MM.1S (cell line): Measurements from ENCODE around the gene A3GALT2.

Experiments used
- DNase-seq: peaks from one replicate; pipeline ENCODE4 v3.0.0-alpha.2; 2015
- H2AFZ ChIP-seq: fragments of 300-600 bp; sonication (generic); 2 replicates; pipeline ENCODE4 v1.6.0; 2016; ENCODE audit warnings: antibody characterized with exemption, low read length
- H3F3A ChIP-seq: fragments of 300-600 bp; sonication (generic); 2 replicates; pipeline ENCODE4 v1.6.1; 2016; ENCODE audit warnings: mild to moderate bottlenecking, antibody characterized with exemption, low read length, moderate library complexity, mixed read lengths; ENCODE audit not compliant: insufficient read depth
- H3K27ac ChIP-seq: fragments of 300-600 bp; sonication (generic); 2 replicates; pipeline ENCODE4 v1.5.1; 2016; ENCODE audit warnings: mild to moderate bottlenecking, low read length
- H3K27me3 ChIP-seq: fragments of 300-600 bp; sonication (generic); replicated peaks from 2 replicates; pipeline ENCODE4 v1.6.0; 2016; ENCODE audit warnings: low read length; ENCODE audit not compliant: insufficient read depth
- H3K36me3 ChIP-seq: fragments of 300-600 bp; sonication (generic); replicated peaks from 2 replicates; pipeline ENCODE4 v1.6.1; 2016; ENCODE audit warnings: mild to moderate bottlenecking, low read length, mixed read lengths; ENCODE audit not compliant: insufficient read depth
- H3K4me1 ChIP-seq: fragments of 300-600 bp; sonication (generic); 2 replicates; pipeline ENCODE4 v1.6.1; 2016; ENCODE audit warnings: low read length, mixed read lengths
- H3K4me2 ChIP-seq: fragments of 300-600 bp; sonication (generic); 2 replicates; pipeline ENCODE4 v1.6.0; 2016; ENCODE audit warnings: low read depth, low read length
- H3K4me3 ChIP-seq: fragments of 300-600 bp; sonication (generic); 2 replicates; pipeline ENCODE4 v1.5.1; 2016; ENCODE audit warnings: low read length, mixed read lengths
- H3K79me2 ChIP-seq: fragments of 300-600 bp; sonication (generic); 2 replicates; pipeline ENCODE4 v1.6.1; 2016; ENCODE audit warnings: mixed run types, low read length, mixed read lengths
- H3K9ac ChIP-seq: fragments of 300-600 bp; sonication (generic); 2 replicates; pipeline ENCODE4 v1.6.1; 2016; ENCODE audit warnings: low read length, mixed read lengths
- H3K9me2 ChIP-seq: fragments of 300-600 bp; sonication (generic); replicated peaks from 2 replicates; pipeline ENCODE4 v1.6.1; 2016; ENCODE audit warnings: mild to moderate bottlenecking, low read length, mixed read lengths; ENCODE audit not compliant: insufficient read depth
- H3K9me3 ChIP-seq: fragments of 300-600 bp; sonication (generic); replicated peaks from 2 replicates; pipeline ENCODE4 v1.6.1; 2016; ENCODE audit warnings: mild to moderate bottlenecking, low read length, mixed read lengths; ENCODE audit not compliant: insufficient read depth
- H4K20me1 ChIP-seq: fragments of 300-600 bp; sonication (generic); 2 replicates; pipeline ENCODE4 v1.6.1; 2016; ENCODE audit warnings: mild to moderate bottlenecking, low read length, moderate library complexity, mixed read lengths; ENCODE audit not compliant: insufficient read depth
- CTCF ChIP-seq: fragments of 300-600 bp; sonication (generic); IDR thresholded peaks from 2 replicates; pipeline ENCODE4 v1.5.1; 2016; ENCODE audit warnings: antibody characterized with exemption, low read length, mixed read lengths
- EZH2 ChIP-seq: fragments of 300-600 bp; sonication (generic); optimal IDR thresholded peaks from 2 replicates; pipeline ENCODE3; 2017; ENCODE audit warnings: low read depth, mild to moderate bottlenecking, antibody characterized with exemption, low read length, mixed read lengths
- EZH2phosphoT487 ChIP-seq: fragments of 300-600 bp; sonication (generic); IDR thresholded peaks from 2 replicates; pipeline ENCODE4 v1.6.1; 2018; ENCODE audit warnings: antibody characterized with exemption, low read length

A3GALT2 gene

GRCh38 chr1:33319186-33319948 lies 1.5 kb downstream of the A3GALT2 start:
- Histone ChIP-seq H3K79me2 (no peaks in the 10 kb centered on the region), H3K27ac (no peak overlapping the region), H3K9ac (no peak overlapping the region), H3K27me3 (no peaks in the 10 kb centered on the region), H3K9me2 (no peaks in the 10 kb centered on the region), H3F3A (no peaks in the 10 kb centered on the region), H3K9me3 (no peaks in the 10 kb centered on the region), H3K36me3 (no peaks in the 10 kb centered on the region), H3K4me2 (no peak overlapping the region), H3K4me1 (no peaks in the 10 kb centered on the region), H2AFZ (no peak overlapping the region), H4K20me1 (no peaks in the 10 kb centered on the region), H3K4me3 (no peak overlapping the region)
- no peak for TF ChIP-seq EZH2phosphoT487
- no peak for TF ChIP-seq EZH2
- no peak for TF ChIP-seq CTCF
- no peak for DNase-seq

GRCh38 chr1:33317946-33318345 lies 3.0 kb downstream of the A3GALT2 start:
- Histone ChIP-seq H3K4me1 (no peaks in the 10 kb centered on the region), H4K20me1 (no peaks in the 10 kb centered on the region), H3K36me3 (no peaks in the 10 kb centered on the region), H3K4me2 (no peak overlapping the region), H2AFZ (no peak overlapping the region), H3K9me2 (no peaks in the 10 kb centered on the region), H3K9ac (no peak overlapping the region), H3F3A (no peaks in the 10 kb centered on the region), H3K27ac (no peak overlapping the region), H3K27me3 (no peaks in the 10 kb centered on the region), H3K9me3 (no peaks in the 10 kb centered on the region), H3K79me2 (no peaks in the 10 kb centered on the region), H3K4me3 (no peak overlapping the region)
- no peak for DNase-seq
- TF ChIP-seq EZH2phosphoT487: no peak
- no peak for TF ChIP-seq CTCF
- no peak for TF ChIP-seq EZH2

- Histone ChIP-seq H3K9ac (no peak overlapping the region), H3K4me3 (no peak overlapping the region), H3K36me3 (no peaks in the 10 kb centered on the region), H3K27ac (no peak overlapping the region), H3K9me3 (no peaks in the 10 kb centered on the region), H3K4me2 (no peak overlapping the region), H3K9me2 (no peaks in the 10 kb centered on the region), H2AFZ (no peak overlapping the region), H3K27me3 (no peaks in the 10 kb centered on the region), H3K4me1 (no peaks in the 10 kb centered on the region), H4K20me1 (no peaks in the 10 kb centered on the region), H3F3A (no peaks in the 10 kb centered on the region), H3K79me2 (no peaks in the 10 kb centered on the region)
- DNase-seq: no peak
- TF ChIP-seq EZH2 (no peak), CTCF (no peak), EZH2phosphoT487 (no peak)
Measured at GRCh38 chr1:33317354-33317753, 3.5 kb downstream of the A3GALT2 start.
